GM19351 (cell line): ENCODE measurements around the gene NEURL1B.
"Not testable (repeated sequence)": the region's sequence is repeated elsewhere in the genome, so short reads cannot be mapped to it uniquely, and the experiment has no call there.

Source experiments
- ATAC-seq: cut with Tn5 transposase; IDR thresholded peaks from one replicate; pipeline ENCODE4 v1.9.1; 2021; ENCODE audit warnings: mild to moderate bottlenecking, moderate library complexity; ENCODE audit not compliant: unreplicated experiment

Gene NEURL1B

GRCh38 chr5:172692981-172693380 is 51.9 kb downstream of the NEURL1B start:
- ATAC-seq = no peak

GRCh38 chr5:172694061-172694460 is 53.0 kb downstream of the NEURL1B start:
- no peak for ATAC-seq

GRCh38 chr5:172694541-172694940 is 53.5 kb downstream of the NEURL1B start:
- no peak for ATAC-seq

DNA sequence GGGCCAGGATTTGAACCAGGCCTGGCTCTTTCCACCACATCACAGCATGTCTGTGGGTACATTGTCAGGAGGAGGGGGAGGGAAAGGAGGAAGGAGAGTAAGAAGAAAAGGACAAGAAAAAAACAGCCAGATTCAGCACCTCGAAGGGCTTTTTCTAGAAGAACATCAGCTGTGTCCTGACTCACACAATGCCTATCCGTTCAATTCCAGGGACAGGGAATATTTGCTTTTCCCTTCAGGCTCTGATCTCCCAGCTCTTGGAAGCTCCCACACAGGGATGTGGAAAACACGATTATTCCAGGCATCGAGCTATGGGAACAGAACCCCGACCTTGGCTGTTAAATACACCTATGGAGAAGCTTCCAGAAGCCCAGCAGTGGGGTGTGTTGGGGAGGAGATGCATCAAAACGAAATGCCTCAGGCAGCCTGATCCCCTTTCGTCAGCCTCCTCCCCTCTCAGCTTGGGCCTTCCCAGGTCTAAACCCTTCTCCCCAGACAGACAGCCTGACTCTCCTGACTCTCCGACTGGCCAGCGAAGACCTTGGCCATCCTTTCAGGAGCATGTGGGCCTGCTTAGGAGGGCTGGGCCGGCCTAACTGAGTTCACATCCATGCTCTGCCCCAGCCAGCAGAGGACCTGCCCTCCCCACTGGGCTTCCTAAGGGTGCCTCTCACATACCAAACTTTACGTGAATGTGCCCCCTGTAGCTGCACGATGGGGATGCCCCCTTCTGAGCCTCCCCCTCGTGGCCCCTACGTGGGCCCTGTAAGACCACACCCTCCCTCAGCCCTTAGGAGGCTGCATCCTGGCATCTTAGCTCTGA is 54.4 kb downstream of the NEURL1B start:
- no peak for ATAC-seq

DNA sequence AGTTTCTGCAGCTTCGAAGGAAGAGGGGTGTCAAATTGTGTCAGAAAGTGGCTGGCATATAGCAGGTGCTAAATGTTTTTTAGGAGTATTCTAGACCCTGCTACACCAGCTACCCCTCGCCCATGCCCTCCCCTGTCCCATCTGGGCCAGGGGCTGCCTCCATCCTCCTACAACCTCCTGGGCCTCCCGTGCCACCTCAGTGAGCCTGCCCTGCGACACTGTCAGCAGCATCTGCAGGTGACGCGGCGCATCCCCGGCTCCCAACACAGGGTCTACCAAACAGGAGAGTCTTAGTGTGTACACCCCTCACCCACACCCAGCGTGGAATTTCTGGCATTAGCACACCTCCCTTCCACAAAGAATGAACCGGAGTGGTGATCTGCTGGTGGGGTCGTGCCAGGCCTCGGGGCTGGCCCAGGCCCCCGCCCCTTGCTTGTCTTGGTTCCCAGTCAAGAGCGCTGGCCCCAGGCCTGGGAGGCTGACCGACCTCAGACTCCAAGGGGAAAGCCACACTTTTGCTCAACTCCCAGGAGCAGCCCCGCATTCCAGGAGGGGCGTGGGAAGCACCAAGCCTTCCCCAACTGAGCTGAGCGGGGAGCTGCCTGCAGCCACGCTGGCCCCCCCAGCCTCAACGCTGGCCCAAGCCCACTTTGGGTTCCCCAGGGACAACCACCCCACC is 55.2 kb downstream of the NEURL1B start:
- ATAC-seq = no peak

GRCh38 chr5:172697123-172698121 is 56.4 kb downstream of the NEURL1B start:
- peak; percentile 86 for ATAC-seq

DNA sequence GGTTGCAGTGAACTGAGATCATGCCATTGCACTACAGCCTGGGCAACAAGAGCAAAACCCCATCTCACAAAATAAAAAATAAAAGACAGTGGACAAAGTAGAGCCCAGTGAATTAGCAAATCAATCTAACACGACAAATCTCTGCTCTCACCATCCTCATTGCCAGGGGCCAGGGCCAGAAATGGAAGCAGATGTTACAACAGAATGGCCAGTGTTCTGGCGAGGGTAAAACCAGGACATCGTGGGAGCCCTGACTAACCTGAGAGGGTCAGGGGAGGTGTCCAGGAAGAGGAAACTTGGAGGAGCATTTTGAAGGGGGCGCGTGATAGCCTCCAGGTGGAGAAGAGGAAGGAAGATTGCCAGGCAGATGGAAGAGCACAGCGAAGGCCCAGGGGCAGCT is 58.4 kb downstream of the NEURL1B start:
- ATAC-seq = no peak

DNA sequence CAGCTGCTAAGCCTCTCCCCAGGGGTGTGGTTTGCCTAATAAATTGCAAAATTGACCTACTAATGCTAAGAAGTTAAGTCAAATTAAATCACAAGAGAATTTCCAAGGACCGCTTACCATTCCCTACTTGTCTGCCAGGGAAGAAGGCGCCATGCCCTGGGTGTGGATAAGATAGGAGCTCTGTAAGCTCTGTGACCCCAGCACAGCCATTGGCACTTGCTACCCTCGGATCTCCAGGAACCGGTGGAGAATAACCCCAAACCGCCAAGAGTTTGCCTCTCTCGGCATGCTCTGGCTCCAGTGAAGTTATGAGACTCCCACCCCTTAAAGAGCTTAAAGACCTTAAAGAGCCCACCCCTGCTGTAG is 58.9 kb downstream of the NEURL1B start:
- ATAC-seq = no peak

DNA sequence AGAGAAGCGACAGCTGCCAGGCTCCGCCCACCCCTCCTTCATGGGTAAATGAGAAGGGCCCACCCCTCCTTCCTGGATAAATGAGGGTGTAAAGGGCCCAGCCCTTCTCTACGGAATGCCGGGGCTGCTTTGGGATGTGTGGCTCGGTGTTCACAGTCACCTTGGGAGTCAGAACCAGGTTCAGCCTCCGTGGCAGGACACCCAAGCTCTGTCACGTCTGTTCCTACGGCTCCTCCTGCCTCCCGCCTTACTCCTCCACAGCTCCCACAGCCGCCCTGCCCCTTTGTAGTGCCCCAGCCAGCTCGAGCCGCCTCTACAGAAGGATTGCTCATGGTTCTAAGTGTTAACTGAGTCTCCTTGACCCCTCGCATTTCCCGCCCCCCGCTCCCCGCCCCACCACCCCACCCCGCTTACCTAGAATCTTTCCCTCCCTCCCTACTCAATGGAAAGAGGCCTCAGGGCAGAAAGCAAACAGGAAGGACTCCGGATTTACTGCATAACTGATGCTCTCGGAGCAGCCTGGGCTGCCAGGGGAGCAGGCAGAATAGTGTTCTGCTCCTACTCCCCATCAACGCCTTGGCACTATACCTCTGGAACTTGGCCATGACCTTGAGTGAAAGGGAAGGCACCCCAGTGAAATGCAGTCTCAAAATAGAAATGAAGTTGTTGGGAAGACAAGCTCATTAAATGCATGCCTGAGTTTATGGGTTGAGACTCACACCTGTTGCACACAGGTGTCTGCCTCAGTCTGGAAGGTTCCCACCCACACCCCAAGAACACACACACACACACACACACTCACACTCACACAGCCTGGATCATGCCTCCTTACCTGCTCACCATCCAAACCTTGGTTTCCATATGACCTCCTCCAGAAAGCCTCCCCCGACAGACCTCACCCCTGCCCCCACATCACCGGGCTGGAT is 59.6 kb downstream of the NEURL1B start:
- no peak for ATAC-seq

GRCh38 chr5:172701291-172701656 is 60.2 kb downstream of the NEURL1B start:
- ATAC-seq = no peak

- ATAC-seq = no peak
These were observed 62.9 kb downstream of the NEURL1B start for GRCh38 chr5:172703952-172704351.

GRCh38 chr5:172705576-172706084 is 64.6 kb downstream of the NEURL1B start:
- no peak for ATAC-seq

DNA sequence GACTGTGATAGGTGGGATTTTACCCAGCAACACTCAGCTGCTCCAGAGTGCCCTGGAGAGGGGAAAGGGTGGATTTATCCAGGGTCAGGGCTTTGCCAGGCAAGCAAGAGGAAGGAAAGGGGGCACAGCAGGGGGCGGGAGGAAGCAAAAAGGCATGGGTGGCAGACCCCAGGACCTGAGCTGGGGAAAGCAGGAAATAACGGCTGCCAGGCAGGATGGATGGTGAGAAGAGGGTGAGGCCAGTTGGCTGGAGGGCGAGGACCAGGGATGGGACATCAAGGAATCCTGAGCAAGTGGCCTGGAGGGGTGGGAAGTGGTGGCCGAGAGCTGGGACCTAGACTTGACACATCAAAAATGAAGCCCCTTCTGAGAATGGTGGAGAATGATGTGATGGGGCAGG is 65.7 kb downstream of the NEURL1B start:
- no peak for ATAC-seq

- no peak for ATAC-seq
These were observed 66.5 kb downstream of the NEURL1B start for GRCh38 chr5:172707285-172708182.

GRCh38 chr5:172708183-172708505 is 67.1 kb downstream of the NEURL1B start:
- no peak for ATAC-seq

- ATAC-seq = no peak
These were observed 69.6 kb downstream of the NEURL1B start for GRCh38 chr5:172710676-172711075.

GRCh38 chr5:172711321-172711861 is 70.3 kb downstream of the NEURL1B start:
- ATAC-seq = not testable (repeated sequence)

DNA sequence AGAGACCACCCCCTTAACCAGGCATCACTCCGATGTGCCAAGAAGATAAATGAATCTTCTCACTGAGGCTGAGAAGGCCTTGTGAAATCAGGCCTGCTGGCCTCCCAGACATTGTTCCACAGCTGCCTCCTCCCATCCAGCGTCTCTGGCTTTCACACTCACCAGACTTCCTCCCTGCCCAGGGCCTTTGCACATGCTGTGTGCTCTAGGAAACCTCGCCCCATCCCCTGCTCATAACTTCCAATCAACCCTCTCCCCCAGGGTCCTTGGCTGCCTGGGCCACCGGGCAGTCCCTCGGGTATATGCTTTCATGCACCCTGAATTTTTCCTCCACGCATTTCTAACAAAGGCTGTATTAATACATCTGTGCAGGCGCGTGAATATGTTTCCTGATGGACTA is 71.5 kb downstream of the NEURL1B start:
- no peak for ATAC-seq
